ENCODE measurements around the gene TMEM203.
A peak's percentile ranks its signal among the peaks of the same experiment; 100 is the strongest.

Gene TMEM203

GRCh38 chr9:137245450-137246421 is 40.3 kb upstream of the TMEM203 start:
- TF ChIP-seq TCF12 (IDR thresholded peaks at IDR 0.05; ENCODE audit: low read depth) (no peak), CREB1 (IDR thresholded peaks at IDR 0.05; ENCODE audit: low read depth) (no peak), REST (IDR thresholded peaks at IDR 0.05; ENCODE audit: low read depth) (no peak), EP300 (IDR thresholded peaks at IDR 0.05; ENCODE audit: borderline replicate concordance) (no peak), EGR1 (IDR thresholded peaks at IDR 0.05) (no peak)

GRCh38 chr9:137244486-137245449 is 39.3 kb upstream of the TMEM203 start:
- TF ChIP-seq TEAD4 (IDR thresholded peaks at IDR 0.05), result no peak
- TF ChIP-seq MAX (IDR thresholded peaks at IDR 0.05), result no peak
- TF ChIP-seq FOXM1 (IDR thresholded peaks at IDR 0.05; ENCODE audit: borderline replicate concordance, low read depth), result no peak
- TF ChIP-seq RAD21 (IDR thresholded peaks at IDR 0.05; ENCODE audit: low read depth), result no peak
- TF ChIP-seq CREB1 (IDR thresholded peaks at IDR 0.05; ENCODE audit: low read depth), result no peak
- no peak for TF ChIP-seq CEBPB (IDR thresholded peaks at IDR 0.05)
- no peak for TF ChIP-seq YY1 (IDR thresholded peaks at IDR 0.05; ENCODE audit: low read depth)
- TF ChIP-seq NFIC (IDR thresholded peaks at IDR 0.05), result no peak
- no peak for TF ChIP-seq TCF12 (IDR thresholded peaks at IDR 0.05; ENCODE audit: low read depth)
- no peak for TF ChIP-seq ZBTB7A (IDR thresholded peaks at IDR 0.05; ENCODE audit: low read depth)
- TF ChIP-seq EGR1 (IDR thresholded peaks at IDR 0.05), result no peak

GRCh38 chr9:137243626-137244485 is 38.4 kb upstream of the TMEM203 start:
- TF ChIP-seq EP300 (IDR thresholded peaks at IDR 0.05; ENCODE audit: borderline replicate concordance) (0 out of 2 replicates have a peak, but pooled peaks have one; percentile 6), TEAD4 (IDR thresholded peaks at IDR 0.05) (no peak), TCF12 (IDR thresholded peaks at IDR 0.05; ENCODE audit: low read depth) (0 out of 2 replicates have a peak, but pooled peaks have one; percentile 14), CREB1 (IDR thresholded peaks at IDR 0.05; ENCODE audit: low read depth) (no peak), ZBTB7A (IDR thresholded peaks at IDR 0.05; ENCODE audit: low read depth) (no peak), FOXM1 (IDR thresholded peaks at IDR 0.05; ENCODE audit: borderline replicate concordance, low read depth) (no peak), YY1 (IDR thresholded peaks at IDR 0.05; ENCODE audit: low read depth) (peak; percentile 27; the same call in 1 of the 2 replicates)

- TF ChIP-seq USF1 (IDR thresholded peaks at IDR 0.05) (no peak), YY1 (IDR thresholded peaks at IDR 0.05; ENCODE audit: low read depth) (no peak), EP300 (IDR thresholded peaks at IDR 0.05; ENCODE audit: borderline replicate concordance) (no peak), ZBTB7A (IDR thresholded peaks at IDR 0.05; ENCODE audit: low read depth) (no peak), TAF1 (IDR thresholded peaks at IDR 0.05; ENCODE audit: low read depth) (no peak)
These were observed 37.1 kb upstream of the TMEM203 start for GRCh38 chr9:137242269-137243203.

GRCh38 chr9:137241490-137242268 is 36.2 kb upstream of the TMEM203 start:
- TF ChIP-seq TCF12 (IDR thresholded peaks at IDR 0.05; ENCODE audit: low read depth) (no peak), EGR1 (IDR thresholded peaks at IDR 0.05) (no peak), TAF1 (IDR thresholded peaks at IDR 0.05; ENCODE audit: low read depth) (no peak), TEAD4 (IDR thresholded peaks at IDR 0.05) (no peak), ZBTB7A (IDR thresholded peaks at IDR 0.05; ENCODE audit: low read depth) (no peak)

Measured in Ishikawa (cell line).